Epithelial cell of esophagus (primary cell): ENCODE results near the gene SSX4.
A peak's percentile ranks its signal among the peaks of the same experiment; 100 is the strongest.
"Not testable (repeated sequence)": the region's sequence is repeated elsewhere in the genome, so short reads cannot be mapped to it uniquely, and the experiment has no call there.

Experiments
- DNase-seq: peaks from one replicate; pipeline ENCODE4 v3.0.0; 2010; ENCODE audit warnings: low read depth
- H3K4me3 ChIP-seq: 2 replicates; pipeline ENCODE4 v1.5.1; 2011; ENCODE audit warnings: mild to moderate bottlenecking, low read length, control low read depth
- TF ChIP-seq, protein P1 (sequence below): IDR thresholded peaks from 2 replicates; pipeline ENCODE4 v1.5.1; 2011; ENCODE audit warnings: low read depth, mild to moderate bottlenecking, low read length, control low read depth, inconsistent platforms; ENCODE audit not compliant: insufficient read depth; ENCODE audit errors: missing control alignments

SSX4 gene

GRCh38 chrX:48383239-48383638, at the start of gene SSX4:
Gene SSX4, plus strand, starts transcription at chrX:48383539. Its CDS starts 515 bp downstream, at chrX:48384054.
- H3K4me3 ChIP-seq: not testable (repeated sequence)

GRCh38 chrX:48346059-48346458, 37.3 kb upstream of the SSX4 start:
- peak; percentile 0 for DNase-seq
- not testable (repeated sequence) for H3K4me3 ChIP-seq

More at GRCh38 chrX:48383239-48383638, at the start of gene SSX4:
- not testable (repeated sequence) for DNase-seq

DNA sequence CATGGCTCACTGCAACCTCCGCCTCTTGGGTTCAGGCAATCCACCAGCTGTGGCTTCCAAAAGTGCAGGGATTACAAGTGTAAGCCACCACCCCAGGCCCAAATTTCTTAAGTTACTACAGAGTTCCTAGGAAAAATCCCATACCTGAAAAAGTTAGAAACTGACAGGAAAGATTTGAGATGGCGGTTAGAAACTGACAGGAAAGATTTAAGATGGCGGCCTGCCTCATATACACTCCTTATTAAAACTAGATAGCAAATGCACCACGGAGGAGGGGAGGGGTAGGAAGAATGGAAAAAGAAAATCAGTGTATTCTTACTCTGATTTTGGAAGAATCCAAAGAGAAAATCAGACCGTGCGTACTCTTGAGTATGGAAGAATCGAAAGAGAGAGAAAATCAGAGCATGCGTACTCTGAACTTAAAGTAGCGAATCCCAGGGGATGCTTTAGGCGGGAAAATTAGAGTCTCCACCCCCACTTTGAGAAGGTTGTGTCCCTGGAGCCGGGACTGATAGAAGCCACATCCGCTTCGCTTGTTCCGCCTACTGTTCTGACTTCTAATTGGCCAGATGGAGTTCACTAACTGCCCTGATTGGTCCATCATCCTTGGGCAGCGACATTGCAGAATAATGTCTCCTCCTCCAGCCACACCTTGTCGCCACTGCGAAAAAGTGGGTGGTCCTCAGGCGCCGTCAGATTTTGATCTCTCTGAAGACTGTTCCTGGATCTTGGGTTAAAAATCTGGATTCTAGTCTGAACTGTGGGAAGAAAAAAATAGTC, 26.8 kb upstream of the SSX4 start, which contains the start of gene SSX3:
Gene SSX3 (minus strand): TSS at position 389 of the 780 bp plus-strand sequence. CDS start 1,454 bp downstream, outside the sequence.
- H3K4me3 ChIP-seq, DNase-seq: not testable (repeated sequence)

- DNase-seq: no peak
- TF ChIP-seq, protein P1, sequence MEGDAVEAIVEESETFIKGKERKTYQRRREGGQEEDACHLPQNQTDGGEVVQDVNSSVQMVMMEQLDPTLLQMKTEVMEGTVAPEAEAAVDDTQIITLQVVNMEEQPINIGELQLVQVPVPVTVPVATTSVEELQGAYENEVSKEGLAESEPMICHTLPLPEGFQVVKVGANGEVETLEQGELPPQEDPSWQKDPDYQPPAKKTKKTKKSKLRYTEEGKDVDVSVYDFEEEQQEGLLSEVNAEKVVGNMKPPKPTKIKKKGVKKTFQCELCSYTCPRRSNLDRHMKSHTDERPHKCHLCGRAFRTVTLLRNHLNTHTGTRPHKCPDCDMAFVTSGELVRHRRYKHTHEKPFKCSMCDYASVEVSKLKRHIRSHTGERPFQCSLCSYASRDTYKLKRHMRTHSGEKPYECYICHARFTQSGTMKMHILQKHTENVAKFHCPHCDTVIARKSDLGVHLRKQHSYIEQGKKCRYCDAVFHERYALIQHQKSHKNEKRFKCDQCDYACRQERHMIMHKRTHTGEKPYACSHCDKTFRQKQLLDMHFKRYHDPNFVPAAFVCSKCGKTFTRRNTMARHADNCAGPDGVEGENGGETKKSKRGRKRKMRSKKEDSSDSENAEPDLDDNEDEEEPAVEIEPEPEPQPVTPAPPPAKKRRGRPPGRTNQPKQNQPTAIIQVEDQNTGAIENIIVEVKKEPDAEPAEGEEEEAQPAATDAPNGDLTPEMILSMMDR: no peak
- H3K4me3 ChIP-seq: no peak overlapping the region
These were observed 25.7 kb upstream of the SSX4 start for GRCh38 chrX:48357681-48358080.

DNA sequence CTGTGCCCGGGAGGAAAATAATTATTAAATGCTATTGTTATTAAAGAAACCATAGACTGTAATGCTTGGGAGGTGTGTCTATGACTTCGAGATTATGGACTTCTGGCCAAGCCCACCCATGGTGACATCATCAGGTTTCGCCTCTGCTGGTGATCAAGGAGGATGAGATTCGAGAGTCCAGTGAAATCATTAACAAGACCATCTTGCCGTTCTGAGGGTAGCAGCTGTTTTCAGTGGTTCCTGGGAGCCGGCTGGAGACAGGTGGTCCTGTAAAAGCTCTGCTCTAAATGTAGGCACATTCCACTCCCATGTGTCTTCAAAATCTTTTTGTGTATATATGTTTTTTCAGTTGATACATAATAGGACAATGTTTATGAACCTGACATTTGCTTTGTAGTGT, 24.1 kb upstream of the SSX4 start:
- H3K4me3 ChIP-seq, DNase-seq: not testable (repeated sequence)

DNA sequence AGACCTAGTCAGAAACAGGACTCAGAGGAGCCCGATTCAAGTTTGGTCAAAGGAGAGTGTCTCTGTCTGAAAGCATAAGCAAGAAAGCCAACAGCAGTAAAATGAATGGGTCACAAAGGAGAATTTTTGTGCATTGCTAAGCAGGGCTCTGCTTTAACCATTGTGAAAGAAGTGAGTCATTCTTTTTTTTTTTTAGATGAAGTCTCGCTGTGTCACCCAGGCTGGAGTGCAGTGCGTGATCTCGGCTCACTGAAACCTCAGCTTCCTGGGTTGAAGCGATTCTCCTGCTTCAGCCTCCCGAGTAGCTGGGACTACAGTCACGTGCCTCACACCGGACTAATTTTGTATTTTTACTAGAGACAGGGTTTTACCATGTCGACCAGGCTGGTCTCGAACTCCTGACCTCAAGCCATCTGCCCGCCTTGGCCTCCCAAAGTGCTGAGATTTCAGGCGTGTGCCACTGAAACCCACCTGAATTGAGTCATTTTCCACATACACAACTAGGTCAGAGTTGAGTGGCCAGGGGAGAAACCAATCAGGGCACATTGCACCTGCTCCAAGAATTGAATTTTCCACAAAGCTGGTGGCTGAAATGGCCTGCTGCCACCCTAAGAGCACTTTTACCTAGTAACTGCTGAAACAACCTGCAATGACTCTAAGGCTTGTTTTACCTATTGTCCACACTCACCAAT, 15.5 kb upstream of the SSX4 start:
- not testable (repeated sequence) for H3K4me3 ChIP-seq, DNase-seq

- DNase-seq, H3K4me3 ChIP-seq: not testable (repeated sequence)
These were observed 12.9 kb upstream of the SSX4 start for GRCh38 chrX:48370408-48370807.

GRCh38 chrX:48396931-48397330, 13.6 kb downstream of the SSX4 start:
- not testable (repeated sequence) for DNase-seq, H3K4me3 ChIP-seq

GRCh38 chrX:48397825-48398224, 14.5 kb downstream of the SSX4 start:
- not testable (repeated sequence) for H3K4me3 ChIP-seq, DNase-seq

DNA sequence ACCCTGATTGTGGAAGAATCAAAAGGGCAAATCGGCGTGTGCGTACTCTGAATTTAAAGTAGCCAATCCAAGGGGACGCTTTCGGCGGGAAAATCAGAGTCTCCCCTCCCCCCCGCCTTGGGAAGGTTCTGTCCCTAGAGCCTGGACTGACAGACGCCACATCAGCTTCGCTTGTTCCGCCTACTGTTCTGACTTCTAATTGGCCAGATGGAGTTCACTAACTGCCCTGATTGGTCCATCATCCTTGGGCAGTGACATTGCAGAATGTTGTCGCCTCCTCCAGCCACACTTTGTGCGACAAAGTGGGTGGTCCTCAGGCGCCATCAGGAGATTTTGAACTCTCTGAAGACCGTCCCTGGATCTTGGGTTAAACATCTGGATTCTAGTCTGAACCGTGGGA, 28.5 kb downstream of the SSX4 start, which contains the start of gene SSX4B:
Gene SSX4B (minus strand): TSS at position 101 of the 400 bp plus-strand sequence. CDS start 588 bp downstream, outside the sequence.
- not testable (repeated sequence) for DNase-seq, H3K4me3 ChIP-seq

DNA sequence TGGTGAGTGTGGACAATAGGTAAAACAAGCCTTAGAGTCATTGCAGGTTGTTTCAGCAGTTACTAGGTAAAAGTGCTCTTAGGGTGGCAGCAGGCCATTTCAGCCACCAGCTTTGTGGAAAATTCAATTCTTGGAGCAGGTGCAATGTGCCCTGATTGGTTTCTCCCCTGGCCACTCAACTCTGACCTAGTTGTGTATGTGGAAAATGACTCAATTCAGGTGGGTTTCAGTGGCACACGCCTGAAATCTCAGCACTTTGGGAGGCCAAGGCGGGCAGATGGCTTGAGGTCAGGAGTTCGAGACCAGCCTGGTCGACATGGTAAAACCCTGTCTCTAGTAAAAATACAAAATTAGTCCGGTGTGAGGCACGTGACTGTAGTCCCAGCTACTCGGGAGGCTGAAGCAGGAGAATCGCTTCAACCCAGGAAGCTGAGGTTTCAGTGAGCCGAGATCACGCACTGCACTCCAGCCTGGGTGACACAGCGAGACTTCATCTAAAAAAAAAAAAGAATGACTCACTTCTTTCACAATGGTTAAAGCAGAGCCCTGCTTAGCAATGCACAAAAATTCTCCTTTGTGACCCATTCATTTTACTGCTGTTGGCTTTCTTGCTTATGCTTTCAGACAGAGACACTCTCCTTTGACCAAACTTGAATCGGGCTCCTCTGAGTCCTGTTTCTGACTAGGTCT, 43.8 kb downstream of the SSX4 start:
- not testable (repeated sequence) for DNase-seq, H3K4me3 ChIP-seq

- not testable (repeated sequence) for H3K4me3 ChIP-seq, DNase-seq
These were observed 46.3 kb downstream of the SSX4 start for GRCh38 chrX:48429606-48430005.

DNA sequence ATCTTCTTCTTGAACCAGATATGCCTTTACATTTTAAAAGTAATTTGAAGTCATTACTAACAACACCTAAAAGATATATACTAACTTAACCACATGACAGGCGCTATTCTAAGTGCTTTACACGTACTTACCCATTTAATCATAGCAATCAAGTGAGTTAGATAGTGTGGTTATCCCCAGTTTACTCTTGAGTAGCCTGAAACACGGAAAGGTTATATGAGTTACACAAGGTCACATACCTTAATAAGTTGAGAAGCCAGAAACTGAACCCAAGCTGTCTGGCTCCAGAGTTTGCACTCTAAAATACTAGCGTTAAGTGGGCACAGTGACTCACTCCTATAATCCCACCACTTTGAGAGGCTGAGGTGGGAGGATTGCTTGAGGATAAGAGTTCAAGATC, 46.8 kb downstream of the SSX4 start:
- not testable (repeated sequence) for H3K4me3 ChIP-seq, DNase-seq

DNA sequence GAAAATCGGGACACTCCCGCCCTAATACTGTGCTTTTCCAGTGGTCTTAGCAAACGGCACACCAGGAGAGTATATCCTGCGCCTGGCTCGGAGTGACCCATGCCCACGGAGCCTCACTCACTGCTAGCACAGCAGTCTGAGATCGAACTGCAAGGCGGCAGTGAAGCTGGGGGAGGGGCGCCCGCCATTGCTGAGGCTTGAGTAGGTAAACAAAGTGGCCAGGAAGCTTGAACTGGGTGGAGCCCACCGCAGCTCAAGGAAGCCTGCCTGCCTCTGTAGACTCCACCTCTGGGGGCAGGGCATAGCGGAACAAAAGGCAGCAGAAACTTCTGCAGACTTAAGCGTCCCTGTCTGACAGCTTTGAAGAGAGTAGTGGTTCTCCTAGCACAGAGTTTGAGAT, 50.4 kb downstream of the SSX4 start:
- DNase-seq, H3K4me3 ChIP-seq: not testable (repeated sequence)
